ENCODE measurements around the gene USP40. TPM values are rescaled to one million over a fixed set of nuclear protein-coding genes. Genes with fewer than 3 reads are reported as not detected.

USP40 gene
- total RNA-seq, 1 experiment from 2014 or later, result 34.9 TPM

DNA sequence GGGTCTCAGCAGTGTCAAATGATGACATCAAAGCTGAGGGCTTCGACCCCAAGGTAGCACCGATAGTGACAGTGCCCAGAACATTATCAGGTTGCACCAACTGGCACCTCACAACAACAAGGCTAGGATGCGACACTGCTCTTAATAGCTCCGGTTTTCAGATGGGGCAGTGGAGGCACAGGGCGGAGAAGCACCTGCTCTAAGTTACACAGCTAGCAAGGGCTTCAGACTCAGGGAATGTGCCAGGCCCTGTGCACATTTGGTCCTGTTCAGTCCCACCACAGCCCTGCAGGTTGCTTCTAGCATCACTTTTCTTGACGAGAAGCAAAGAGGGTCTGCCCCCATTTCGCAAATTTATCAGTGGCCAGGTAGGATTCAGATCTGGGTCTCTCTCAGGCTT, 138.1 kb downstream of the USP40 start:
- Histone ChIP-seq H3K9me2 (ENCODE audit: insufficient read depth) (no peaks in the 10 kb centered on the region), H3K9me3 (ENCODE audit: control insufficient read depth in 1 of 2, insufficient read depth in 1 of 2, low read depth in 1 of 2, low read length in 2 of 2) (no peaks in the 10 kb centered on the region), H3K27me3 (ENCODE audit: insufficient read depth, low read length) (no peaks in the 10 kb centered on the region), H3K4me1 (ENCODE audit: control insufficient read depth in 1 of 2, insufficient read depth in 2 of 2, low read length in 2 of 2) (peaks cover 12 to 46% of the 10 kb centered on the region in 2 experiments), H2AFZ (ENCODE audit: low read depth, low read length, poor library complexity, severe bottlenecking) (no peak overlapping the region), H3K27ac (ENCODE audit: low read depth, low read length) (no peak overlapping the region), H4K20me1 (ENCODE audit: insufficient read depth) (peaks cover 7% of the 10 kb centered on the region; the same call in 1 of the 2 replicates), H3K79me2 (ENCODE audit: insufficient read depth, low read length) (peaks cover 91% of the 10 kb centered on the region), H3K4me2 (ENCODE audit: low read length) (no peak overlapping the region), H3K36me3 (ENCODE audit: control insufficient read depth in 1 of 2, insufficient read depth in 2 of 2, low read length in 2 of 2) (no peaks in the 10 kb centered on the region; a peak in 1 of 4 replicates), H3K4me3 (replicated peaks in 1 of 2; ENCODE audit: low read depth in 1 of 2, low read length in 2 of 2) (no peak overlapping the region), H3K9ac (ENCODE audit: low read length) (no peak overlapping the region)
- CTCF ChIA-PET, result no interaction called here
- ATAC-seq (no peak), DNase-seq (ENCODE audit: low read depth, low spot score) (no peak)
- intact Hi-C loops (cut with micrococcal nuclease), result no loop called here
- no peak for TF ChIP-seq ELF1 (IDR thresholded peaks at IDR 0.05; ENCODE audit: borderline replicate concordance, low read depth)
- no peak for TF ChIP-seq ZFX (IDR thresholded peaks at IDR 0.05)
- TF ChIP-seq ZNF274 (IDR thresholded peaks at IDR 0.05; ENCODE audit: low read depth, low read length), result no peak
- TF ChIP-seq POLR2A (IDR thresholded peaks at IDR 0.05; ENCODE audit: borderline replicate concordance, extremely low read depth, insufficient read depth, insufficient read length), result no peak
- TF ChIP-seq CEBPB (IDR thresholded peaks at IDR 0.05; ENCODE audit: low read depth), result no peak
- no peak for TF ChIP-seq SP1 (IDR thresholded peaks at IDR 0.05; ENCODE audit: low read depth)
- TF ChIP-seq, protein P1, sequence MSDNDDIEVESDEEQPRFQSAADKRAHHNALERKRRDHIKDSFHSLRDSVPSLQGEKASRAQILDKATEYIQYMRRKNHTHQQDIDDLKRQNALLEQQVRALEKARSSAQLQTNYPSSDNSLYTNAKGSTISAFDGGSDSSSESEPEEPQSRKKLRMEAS (IDR thresholded peaks at IDR 0.05), result no peak
- no peak for TF ChIP-seq EZH2 (IDR thresholded peaks at IDR 0.05)
- no peak for TF ChIP-seq POLR2AphosphoS5 (IDR thresholded peaks at IDR 0.05; ENCODE audit: low read depth, low read length)
- TF ChIP-seq, protein P2, sequence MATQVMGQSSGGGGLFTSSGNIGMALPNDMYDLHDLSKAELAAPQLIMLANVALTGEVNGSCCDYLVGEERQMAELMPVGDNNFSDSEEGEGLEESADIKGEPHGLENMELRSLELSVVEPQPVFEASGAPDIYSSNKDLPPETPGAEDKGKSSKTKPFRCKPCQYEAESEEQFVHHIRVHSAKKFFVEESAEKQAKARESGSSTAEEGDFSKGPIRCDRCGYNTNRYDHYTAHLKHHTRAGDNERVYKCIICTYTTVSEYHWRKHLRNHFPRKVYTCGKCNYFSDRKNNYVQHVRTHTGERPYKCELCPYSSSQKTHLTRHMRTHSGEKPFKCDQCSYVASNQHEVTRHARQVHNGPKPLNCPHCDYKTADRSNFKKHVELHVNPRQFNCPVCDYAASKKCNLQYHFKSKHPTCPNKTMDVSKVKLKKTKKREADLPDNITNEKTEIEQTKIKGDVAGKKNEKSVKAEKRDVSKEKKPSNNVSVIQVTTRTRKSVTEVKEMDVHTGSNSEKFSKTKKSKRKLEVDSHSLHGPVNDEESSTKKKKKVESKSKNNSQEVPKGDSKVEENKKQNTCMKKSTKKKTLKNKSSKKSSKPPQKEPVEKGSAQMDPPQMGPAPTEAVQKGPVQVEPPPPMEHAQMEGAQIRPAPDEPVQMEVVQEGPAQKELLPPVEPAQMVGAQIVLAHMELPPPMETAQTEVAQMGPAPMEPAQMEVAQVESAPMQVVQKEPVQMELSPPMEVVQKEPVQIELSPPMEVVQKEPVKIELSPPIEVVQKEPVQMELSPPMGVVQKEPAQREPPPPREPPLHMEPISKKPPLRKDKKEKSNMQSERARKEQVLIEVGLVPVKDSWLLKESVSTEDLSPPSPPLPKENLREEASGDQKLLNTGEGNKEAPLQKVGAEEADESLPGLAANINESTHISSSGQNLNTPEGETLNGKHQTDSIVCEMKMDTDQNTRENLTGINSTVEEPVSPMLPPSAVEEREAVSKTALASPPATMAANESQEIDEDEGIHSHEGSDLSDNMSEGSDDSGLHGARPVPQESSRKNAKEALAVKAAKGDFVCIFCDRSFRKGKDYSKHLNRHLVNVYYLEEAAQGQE (IDR thresholded peaks at IDR 0.05; ENCODE audit: low read depth), result no peak
- TF ChIP-seq, protein P3, sequence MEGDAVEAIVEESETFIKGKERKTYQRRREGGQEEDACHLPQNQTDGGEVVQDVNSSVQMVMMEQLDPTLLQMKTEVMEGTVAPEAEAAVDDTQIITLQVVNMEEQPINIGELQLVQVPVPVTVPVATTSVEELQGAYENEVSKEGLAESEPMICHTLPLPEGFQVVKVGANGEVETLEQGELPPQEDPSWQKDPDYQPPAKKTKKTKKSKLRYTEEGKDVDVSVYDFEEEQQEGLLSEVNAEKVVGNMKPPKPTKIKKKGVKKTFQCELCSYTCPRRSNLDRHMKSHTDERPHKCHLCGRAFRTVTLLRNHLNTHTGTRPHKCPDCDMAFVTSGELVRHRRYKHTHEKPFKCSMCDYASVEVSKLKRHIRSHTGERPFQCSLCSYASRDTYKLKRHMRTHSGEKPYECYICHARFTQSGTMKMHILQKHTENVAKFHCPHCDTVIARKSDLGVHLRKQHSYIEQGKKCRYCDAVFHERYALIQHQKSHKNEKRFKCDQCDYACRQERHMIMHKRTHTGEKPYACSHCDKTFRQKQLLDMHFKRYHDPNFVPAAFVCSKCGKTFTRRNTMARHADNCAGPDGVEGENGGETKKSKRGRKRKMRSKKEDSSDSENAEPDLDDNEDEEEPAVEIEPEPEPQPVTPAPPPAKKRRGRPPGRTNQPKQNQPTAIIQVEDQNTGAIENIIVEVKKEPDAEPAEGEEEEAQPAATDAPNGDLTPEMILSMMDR (IDR thresholded peaks at IDR 0.05 in 2 of 3, conservative IDR thresholded peaks at IDR 0.05 in 1 of 3; ENCODE audit: borderline replicate concordance in 1 of 3, insufficient read depth in 1 of 3, low read depth in 2 of 3, low read length in 2 of 3), result no peak
- TF ChIP-seq SRF (IDR thresholded peaks at IDR 0.05; ENCODE audit: low read depth), result no peak
- TF ChIP-seq, protein P4, sequence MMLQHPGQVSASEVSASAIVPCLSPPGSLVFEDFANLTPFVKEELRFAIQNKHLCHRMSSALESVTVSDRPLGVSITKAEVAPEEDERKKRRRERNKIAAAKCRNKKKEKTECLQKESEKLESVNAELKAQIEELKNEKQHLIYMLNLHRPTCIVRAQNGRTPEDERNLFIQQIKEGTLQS (IDR thresholded peaks at IDR 0.05), result no peak
- TF ChIP-seq YY1 (IDR thresholded peaks at IDR 0.05; ENCODE audit: extremely low read depth, insufficient replicate concordance, low read depth, low read length), result no peak
- no peak for TF ChIP-seq EZH2phosphoT487 (IDR thresholded peaks at IDR 0.05; ENCODE audit: borderline replicate concordance)
- no peak for TF ChIP-seq JUND (IDR thresholded peaks at IDR 0.05)
- TF ChIP-seq CBX3 (IDR thresholded peaks at IDR 0.05; ENCODE audit: low read depth), result no peak
- POLR2A ChIA-PET, result no interaction called here
- RAD21 ChIA-PET (ENCODE audit: low non-redundant PET in 1 of 2, low total read pairs in 2 of 2, uncharacterized antibody in 2 of 2, unreplicated experiment in 2 of 2), result no interaction called here
- BruUV-seq (replicated peaks), result no TSS peak

Data from HCT116 (cell line).